Gastroesophageal sphincter (tissue), 3 donors: ENCODE measurements around the gene NLGN1.

Experiments
- POLR2A ChIP-seq, 2 donors: fragments of 450-650 bp; IDR thresholded peaks; one replicate each; pipeline ENCODE4 v1.6.1; 2017; ENCODE audit warnings: antibody characterized with exemption in 2 of 2, mild to moderate bottlenecking in 2 of 2, moderate library complexity in 1 of 2
- TF ChIP-seq, protein P1 (sequence below), 4 experiments: fragments of 200-600 bp in 2 of 4; fragments of 450-650 bp in 2 of 4; sonication (generic) in 1 of 4; IDR thresholded peaks; one replicate each; pipeline ENCODE4 v1.5.1; 2017 to 2019; ENCODE audit warnings: antibody characterized with exemption in 4 of 4, mild to moderate bottlenecking in 2 of 4, moderate library complexity in 2 of 4

DNA sequence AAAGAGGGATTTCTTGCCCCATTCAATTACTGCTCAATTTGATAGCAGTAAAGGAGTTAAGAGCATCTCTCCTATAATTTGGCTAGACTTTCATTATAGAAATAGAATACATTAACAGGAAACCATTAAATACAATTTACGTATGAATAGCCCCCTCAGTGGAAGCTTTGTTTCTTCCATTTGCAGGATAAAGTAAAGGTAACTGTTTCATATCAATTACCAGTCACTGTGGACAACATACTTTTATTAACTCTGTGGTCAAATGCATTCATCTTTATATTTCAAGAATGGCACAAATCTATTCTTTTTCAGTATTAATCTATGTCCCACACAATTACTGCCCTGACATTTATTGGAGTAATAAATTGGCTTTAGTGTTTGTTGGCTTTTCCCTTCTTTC, 613.4 kb downstream of the NLGN1 start:
- TF ChIP-seq, protein P1, sequence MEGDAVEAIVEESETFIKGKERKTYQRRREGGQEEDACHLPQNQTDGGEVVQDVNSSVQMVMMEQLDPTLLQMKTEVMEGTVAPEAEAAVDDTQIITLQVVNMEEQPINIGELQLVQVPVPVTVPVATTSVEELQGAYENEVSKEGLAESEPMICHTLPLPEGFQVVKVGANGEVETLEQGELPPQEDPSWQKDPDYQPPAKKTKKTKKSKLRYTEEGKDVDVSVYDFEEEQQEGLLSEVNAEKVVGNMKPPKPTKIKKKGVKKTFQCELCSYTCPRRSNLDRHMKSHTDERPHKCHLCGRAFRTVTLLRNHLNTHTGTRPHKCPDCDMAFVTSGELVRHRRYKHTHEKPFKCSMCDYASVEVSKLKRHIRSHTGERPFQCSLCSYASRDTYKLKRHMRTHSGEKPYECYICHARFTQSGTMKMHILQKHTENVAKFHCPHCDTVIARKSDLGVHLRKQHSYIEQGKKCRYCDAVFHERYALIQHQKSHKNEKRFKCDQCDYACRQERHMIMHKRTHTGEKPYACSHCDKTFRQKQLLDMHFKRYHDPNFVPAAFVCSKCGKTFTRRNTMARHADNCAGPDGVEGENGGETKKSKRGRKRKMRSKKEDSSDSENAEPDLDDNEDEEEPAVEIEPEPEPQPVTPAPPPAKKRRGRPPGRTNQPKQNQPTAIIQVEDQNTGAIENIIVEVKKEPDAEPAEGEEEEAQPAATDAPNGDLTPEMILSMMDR (IDR thresholded peaks at IDR 0.05) = no peak
- TF ChIP-seq POLR2A (IDR thresholded peaks at IDR 0.05) = no peak
